ENCODE data around the gene CNTN4. TPM values are rescaled to one million over a fixed set of nuclear protein-coding genes. Genes with fewer than 3 reads are reported as not detected.

The CNTN4 gene
- total RNA-seq, 1 donor from 2014 or later, result not detected

DNA sequence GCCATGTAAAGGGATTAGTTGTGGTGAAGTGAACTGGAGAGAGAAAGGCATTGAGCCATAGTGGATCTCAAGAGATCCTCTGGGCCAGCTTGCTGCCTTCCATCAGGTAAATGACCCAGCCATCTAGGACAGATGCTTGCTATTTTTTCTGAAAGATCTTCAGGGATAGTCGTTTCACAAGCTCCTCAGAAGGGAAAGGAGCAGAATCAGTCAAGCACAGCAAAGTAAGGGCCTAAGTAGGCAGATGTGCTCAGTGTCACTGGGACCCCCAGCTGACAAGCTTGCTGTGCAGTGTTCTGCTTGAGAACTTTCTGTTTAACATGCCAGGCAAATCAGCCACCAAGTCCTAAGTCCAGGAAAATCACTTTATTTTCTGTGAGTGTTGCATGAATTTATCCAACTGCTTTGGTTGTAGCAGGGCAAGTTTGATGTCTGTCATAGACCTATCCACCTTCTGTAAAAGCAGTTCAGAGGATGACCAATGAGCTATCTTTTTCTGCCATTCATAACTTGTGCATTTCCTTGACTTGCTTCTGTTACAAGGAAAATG lies 691.7 kb downstream of the CNTN4 start:
- H3K27me3 ChIP-seq (ENCODE audit: insufficient read depth, low read length), result no peaks in the 10 kb centered on the region
- H3K4me2 ChIP-seq (ENCODE audit: low read length), result no peak overlapping the region
- no peaks in the 10 kb centered on the region for H3K36me3 ChIP-seq (ENCODE audit: insufficient read depth, low read length)
- FAIRE-seq (no peak), DNase-seq (ENCODE audit: low read depth) (no peak)
- no peak overlapping the region for H3K4me3 ChIP-seq (ENCODE audit: insufficient read depth, low read depth, low read length)
- no peak for TF ChIP-seq EZH2 (IDR thresholded peaks at IDR 0.05; ENCODE audit: insufficient read depth, low read length)
- TF ChIP-seq, protein P1, sequence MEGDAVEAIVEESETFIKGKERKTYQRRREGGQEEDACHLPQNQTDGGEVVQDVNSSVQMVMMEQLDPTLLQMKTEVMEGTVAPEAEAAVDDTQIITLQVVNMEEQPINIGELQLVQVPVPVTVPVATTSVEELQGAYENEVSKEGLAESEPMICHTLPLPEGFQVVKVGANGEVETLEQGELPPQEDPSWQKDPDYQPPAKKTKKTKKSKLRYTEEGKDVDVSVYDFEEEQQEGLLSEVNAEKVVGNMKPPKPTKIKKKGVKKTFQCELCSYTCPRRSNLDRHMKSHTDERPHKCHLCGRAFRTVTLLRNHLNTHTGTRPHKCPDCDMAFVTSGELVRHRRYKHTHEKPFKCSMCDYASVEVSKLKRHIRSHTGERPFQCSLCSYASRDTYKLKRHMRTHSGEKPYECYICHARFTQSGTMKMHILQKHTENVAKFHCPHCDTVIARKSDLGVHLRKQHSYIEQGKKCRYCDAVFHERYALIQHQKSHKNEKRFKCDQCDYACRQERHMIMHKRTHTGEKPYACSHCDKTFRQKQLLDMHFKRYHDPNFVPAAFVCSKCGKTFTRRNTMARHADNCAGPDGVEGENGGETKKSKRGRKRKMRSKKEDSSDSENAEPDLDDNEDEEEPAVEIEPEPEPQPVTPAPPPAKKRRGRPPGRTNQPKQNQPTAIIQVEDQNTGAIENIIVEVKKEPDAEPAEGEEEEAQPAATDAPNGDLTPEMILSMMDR (IDR thresholded peaks at IDR 0.05; ENCODE audit: insufficient read depth, low read depth, low read length), result no peak
- no peaks in the 10 kb centered on the region for H4K20me1 ChIP-seq (ENCODE audit: insufficient read depth, low read length)
- Mint-ChIP-seq H3K4me1 (ENCODE audit: low read depth, unreplicated experiment) (no peaks in the 10 kb centered on the region), H3K9me3 (ENCODE audit: unreplicated experiment) (no peaks in the 10 kb centered on the region), H3K27me3 (ENCODE audit: low read depth, unreplicated experiment) (no peaks in the 10 kb centered on the region), H3K36me3 (ENCODE audit: low read depth, unreplicated experiment) (no peaks in the 10 kb centered on the region), H3K4me3 (ENCODE audit: unreplicated experiment) (no peak overlapping the region), H3K27ac (ENCODE audit: unreplicated experiment) (no peak overlapping the region)
- H3K9ac ChIP-seq (ENCODE audit: low read length), result no peak overlapping the region
- H3K79me2 ChIP-seq (ENCODE audit: insufficient read depth, low read length), result no peaks in the 10 kb centered on the region
- no peak overlapping the region for H3K27ac ChIP-seq (ENCODE audit: low read depth, low read length)
- no peak overlapping the region for H2AFZ ChIP-seq (ENCODE audit: low read depth, low read length)
- H3K4me1 ChIP-seq (ENCODE audit: insufficient read depth, low read length), result no peaks in the 10 kb centered on the region
- H3K9me3 ChIP-seq (ENCODE audit: insufficient read depth, low read depth, low read length), result no peaks in the 10 kb centered on the region

DNA sequence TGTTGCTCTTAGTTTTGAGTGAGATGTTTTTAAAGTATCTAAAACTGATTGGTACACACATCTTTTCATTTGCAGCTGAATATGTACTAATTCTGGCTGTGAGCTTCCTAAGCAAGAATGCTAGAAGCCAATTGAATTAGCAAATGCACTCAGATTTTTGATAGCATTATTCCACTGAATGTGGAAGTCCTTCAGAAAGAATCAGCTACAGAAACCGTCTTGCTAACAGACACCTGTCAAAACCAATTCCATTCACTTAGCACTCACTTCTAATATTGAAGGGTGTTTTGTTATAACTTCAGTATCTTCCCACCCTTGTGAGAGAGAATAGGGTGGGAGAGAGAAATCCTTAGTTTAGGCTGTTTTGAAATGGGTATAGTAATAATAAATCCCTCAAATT lies 693.8 kb downstream of the CNTN4 start:
- no peaks in the 10 kb centered on the region for H3K36me3 ChIP-seq (ENCODE audit: insufficient read depth, low read length)
- Mint-ChIP-seq H3K27me3 (ENCODE audit: low read depth, unreplicated experiment) (no peaks in the 10 kb centered on the region), H3K4me3 (ENCODE audit: unreplicated experiment) (no peak overlapping the region), H3K36me3 (ENCODE audit: low read depth, unreplicated experiment) (no peaks in the 10 kb centered on the region), H3K9me3 (ENCODE audit: unreplicated experiment) (no peaks in the 10 kb centered on the region), H3K4me1 (ENCODE audit: low read depth, unreplicated experiment) (no peaks in the 10 kb centered on the region), H3K27ac (ENCODE audit: unreplicated experiment) (no peak overlapping the region)
- H3K27me3 ChIP-seq (ENCODE audit: insufficient read depth, low read length), result no peaks in the 10 kb centered on the region
- DNase-seq (ENCODE audit: low read depth) (no peak), FAIRE-seq (no peak)
- H4K20me1 ChIP-seq (ENCODE audit: insufficient read depth, low read length), result no peaks in the 10 kb centered on the region
- H3K9me3 ChIP-seq (ENCODE audit: insufficient read depth, low read depth, low read length), result no peaks in the 10 kb centered on the region
- TF ChIP-seq, protein P1 (IDR thresholded peaks at IDR 0.05; ENCODE audit: insufficient read depth, low read depth, low read length), result no peak
- no peak for TF ChIP-seq EZH2 (IDR thresholded peaks at IDR 0.05; ENCODE audit: insufficient read depth, low read length)
- no peak overlapping the region for H3K27ac ChIP-seq (ENCODE audit: low read depth, low read length)
- H3K4me2 ChIP-seq (ENCODE audit: low read length), result no peak overlapping the region
- H2AFZ ChIP-seq (ENCODE audit: low read depth, low read length), result no peak overlapping the region
- no peaks in the 10 kb centered on the region for H3K79me2 ChIP-seq (ENCODE audit: insufficient read depth, low read length)
- no peak overlapping the region for H3K9ac ChIP-seq (ENCODE audit: low read length)
- no peak overlapping the region for H3K4me3 ChIP-seq (ENCODE audit: insufficient read depth, low read depth, low read length)
- no peaks in the 10 kb centered on the region for H3K4me1 ChIP-seq (ENCODE audit: insufficient read depth, low read length)

DNA sequence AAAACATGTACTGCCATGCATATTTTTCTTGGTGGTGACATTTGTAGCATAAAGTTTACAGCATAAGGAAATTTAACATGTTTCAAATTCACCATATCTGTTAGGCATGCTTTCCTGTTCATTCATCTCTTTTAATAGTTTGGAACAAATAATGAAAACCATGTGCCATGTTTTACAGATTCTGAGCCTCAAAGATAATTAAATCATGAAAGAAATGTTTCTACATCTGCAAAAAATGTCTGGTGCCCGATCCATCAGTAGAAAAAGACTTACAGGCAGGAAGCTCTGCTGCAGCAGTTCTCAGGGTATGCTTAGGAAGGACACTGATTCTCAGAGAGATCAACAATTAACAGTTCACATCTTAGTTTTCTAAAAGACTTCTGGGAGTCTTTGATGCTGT lies 695.3 kb downstream of the CNTN4 start:
- no peaks in the 10 kb centered on the region for H3K9me3 Mint-ChIP-seq (ENCODE audit: unreplicated experiment)
- H3K4me2 ChIP-seq (ENCODE audit: low read length), result no peak overlapping the region
- H3K27ac ChIP-seq (ENCODE audit: low read depth, low read length), result no peak overlapping the region
- H3K9ac ChIP-seq (ENCODE audit: low read length), result no peak overlapping the region
- no peaks in the 10 kb centered on the region for H3K36me3 Mint-ChIP-seq (ENCODE audit: low read depth, unreplicated experiment)
- TF ChIP-seq, protein P1 (IDR thresholded peaks at IDR 0.05; ENCODE audit: insufficient read depth, low read depth, low read length), result no peak
- no peak for TF ChIP-seq EZH2 (IDR thresholded peaks at IDR 0.05; ENCODE audit: insufficient read depth, low read length)
- no peak overlapping the region for H2AFZ ChIP-seq (ENCODE audit: low read depth, low read length)
- no peak overlapping the region for H3K4me3 ChIP-seq (ENCODE audit: insufficient read depth, low read depth, low read length)
- no peaks in the 10 kb centered on the region for H3K36me3 ChIP-seq (ENCODE audit: insufficient read depth, low read length)
- no peaks in the 10 kb centered on the region for H3K9me3 ChIP-seq (ENCODE audit: insufficient read depth, low read depth, low read length)
- H3K27me3 ChIP-seq (ENCODE audit: insufficient read depth, low read length), result no peaks in the 10 kb centered on the region
- H3K4me1 ChIP-seq (ENCODE audit: insufficient read depth, low read length), result no peaks in the 10 kb centered on the region
- no peak for FAIRE-seq
- no peak for DNase-seq (ENCODE audit: low read depth)
- no peaks in the 10 kb centered on the region for H4K20me1 ChIP-seq (ENCODE audit: insufficient read depth, low read length)
- no peaks in the 10 kb centered on the region for H3K79me2 ChIP-seq (ENCODE audit: insufficient read depth, low read length)
- no peaks in the 10 kb centered on the region for H3K4me1 Mint-ChIP-seq (ENCODE audit: low read depth, unreplicated experiment)
- no peak overlapping the region for H3K27ac Mint-ChIP-seq (ENCODE audit: unreplicated experiment)
- no peaks in the 10 kb centered on the region for H3K27me3 Mint-ChIP-seq (ENCODE audit: low read depth, unreplicated experiment)
- H3K4me3 Mint-ChIP-seq (ENCODE audit: unreplicated experiment), result no peak overlapping the region
